Measurements from ENCODE around the gene CDKL4. TPM values are rescaled to one million over a fixed set of nuclear protein-coding genes. Genes with fewer than 3 reads are reported as not detected.

Gene CDKL4
- total and polyA plus RNA-seq, 2 of the 13 experiments (the other 11 are each of a cell fraction or from before 2014, with no cell fraction given), result 0.29 to 0.50 TPM

GRCh38 chr2:39150890-39151497, 92.8 kb downstream of the CDKL4 start (continued):
- TF ChIP-seq WIZ (CRISPR knock-in tag; IDR thresholded peaks at IDR 0.05) (no peak), YEATS2 (CRISPR knock-in tag; IDR thresholded peaks at IDR 0.05; ENCODE audit: borderline replicate concordance) (peak; percentile 22; the same call in 1 of the 2 replicates), MAF1 (CRISPR knock-in tag; IDR thresholded peaks at IDR 0.05; ENCODE audit: borderline replicate concordance) (no peak), HOXA3 (CRISPR knock-in tag; IDR thresholded peaks at IDR 0.05) (peak; percentile 43; the same call in 1 of the 2 replicates), RCOR2 (CRISPR knock-in tag; IDR thresholded peaks at IDR 0.05) (peak; percentile 84), ZFP36L1 (CRISPR knock-in tag; IDR thresholded peaks at IDR 0.05) (peak; percentile 59; the same call in 1 of the 2 replicates), HNF4G (IDR thresholded peaks at IDR 0.05; ENCODE audit: borderline replicate concordance, low read depth, low read length) (peak; percentile 40), HNF4G (CRISPR knock-in tag; IDR thresholded peaks at IDR 0.05; ENCODE audit: borderline replicate concordance, low read depth) (peak; percentile 86), TCF7L2 (IDR thresholded peaks at IDR 0.05; ENCODE audit: low read depth, low read length) (no peak), ZNF121 (CRISPR knock-in tag; IDR thresholded peaks at IDR 0.05) (no peak), PRDM10 (CRISPR knock-in tag; IDR thresholded peaks at IDR 0.05; ENCODE audit: low read depth) (0 out of 2 replicates have a peak, but pooled peaks have one; percentile 37), TOE1 (CRISPR knock-in tag; IDR thresholded peaks at IDR 0.05) (peak; percentile 72; the same call in 1 of the 2 replicates), TCF12 (IDR thresholded peaks at IDR 0.05) (no peak), TCF12 (CRISPR knock-in tag; IDR thresholded peaks at IDR 0.05) (peak; percentile 72; the same call in 1 of the 2 replicates), ZNF44 (CRISPR knock-in tag; IDR thresholded peaks at IDR 0.05) (no peak), ZNF160 (CRISPR knock-in tag; IDR thresholded peaks at IDR 0.05) (peak; percentile 52; the same call in 1 of the 2 replicates), ZZZ3 (CRISPR knock-in tag; IDR thresholded peaks at IDR 0.05; ENCODE audit: borderline replicate concordance) (no peak), NPAS2 (CRISPR knock-in tag; IDR thresholded peaks at IDR 0.05; ENCODE audit: borderline replicate concordance) (no peak)
- TF ChIP-seq, protein P1, sequence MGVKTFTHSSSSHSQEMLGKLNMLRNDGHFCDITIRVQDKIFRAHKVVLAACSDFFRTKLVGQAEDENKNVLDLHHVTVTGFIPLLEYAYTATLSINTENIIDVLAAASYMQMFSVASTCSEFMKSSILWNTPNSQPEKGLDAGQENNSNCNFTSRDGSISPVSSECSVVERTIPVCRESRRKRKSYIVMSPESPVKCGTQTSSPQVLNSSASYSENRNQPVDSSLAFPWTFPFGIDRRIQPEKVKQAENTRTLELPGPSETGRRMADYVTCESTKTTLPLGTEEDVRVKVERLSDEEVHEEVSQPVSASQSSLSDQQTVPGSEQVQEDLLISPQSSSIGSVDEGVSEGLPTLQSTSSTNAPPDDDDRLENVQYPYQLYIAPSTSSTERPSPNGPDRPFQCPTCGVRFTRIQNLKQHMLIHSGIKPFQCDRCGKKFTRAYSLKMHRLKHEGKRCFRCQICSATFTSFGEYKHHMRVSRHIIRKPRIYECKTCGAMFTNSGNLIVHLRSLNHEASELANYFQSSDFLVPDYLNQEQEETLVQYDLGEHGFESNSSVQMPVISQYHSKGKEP (CRISPR knock-in tag; IDR thresholded peaks at IDR 0.05), result no peak
- TF ChIP-seq, protein P2, sequence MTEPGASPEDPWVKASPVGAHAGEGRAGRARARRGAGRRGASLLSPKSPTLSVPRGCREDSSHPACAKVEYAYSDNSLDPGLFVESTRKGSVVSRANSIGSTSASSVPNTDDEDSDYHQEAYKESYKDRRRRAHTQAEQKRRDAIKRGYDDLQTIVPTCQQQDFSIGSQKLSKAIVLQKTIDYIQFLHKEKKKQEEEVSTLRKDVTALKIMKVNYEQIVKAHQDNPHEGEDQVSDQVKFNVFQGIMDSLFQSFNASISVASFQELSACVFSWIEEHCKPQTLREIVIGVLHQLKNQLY (CRISPR knock-in tag; IDR thresholded peaks at IDR 0.05), result peak; percentile 75; the same call in 1 of the 2 replicates
- TF ChIP-seq, protein P3, sequence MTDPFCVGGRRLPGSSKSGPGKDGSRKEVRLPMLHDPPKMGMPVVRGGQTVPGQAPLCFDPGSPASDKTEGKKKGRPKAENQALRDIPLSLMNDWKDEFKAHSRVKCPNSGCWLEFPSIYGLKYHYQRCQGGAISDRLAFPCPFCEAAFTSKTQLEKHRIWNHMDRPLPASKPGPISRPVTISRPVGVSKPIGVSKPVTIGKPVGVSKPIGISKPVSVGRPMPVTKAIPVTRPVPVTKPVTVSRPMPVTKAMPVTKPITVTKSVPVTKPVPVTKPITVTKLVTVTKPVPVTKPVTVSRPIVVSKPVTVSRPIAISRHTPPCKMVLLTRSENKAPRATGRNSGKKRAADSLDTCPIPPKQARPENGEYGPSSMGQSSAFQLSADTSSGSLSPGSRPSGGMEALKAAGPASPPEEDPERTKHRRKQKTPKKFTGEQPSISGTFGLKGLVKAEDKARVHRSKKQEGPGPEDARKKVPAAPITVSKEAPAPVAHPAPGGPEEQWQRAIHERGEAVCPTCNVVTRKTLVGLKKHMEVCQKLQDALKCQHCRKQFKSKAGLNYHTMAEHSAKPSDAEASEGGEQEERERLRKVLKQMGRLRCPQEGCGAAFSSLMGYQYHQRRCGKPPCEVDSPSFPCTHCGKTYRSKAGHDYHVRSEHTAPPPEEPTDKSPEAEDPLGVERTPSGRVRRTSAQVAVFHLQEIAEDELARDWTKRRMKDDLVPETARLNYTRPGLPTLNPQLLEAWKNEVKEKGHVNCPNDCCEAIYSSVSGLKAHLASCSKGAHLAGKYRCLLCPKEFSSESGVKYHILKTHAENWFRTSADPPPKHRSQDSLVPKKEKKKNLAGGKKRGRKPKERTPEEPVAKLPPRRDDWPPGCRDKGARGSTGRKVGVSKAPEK (CRISPR knock-in tag; IDR thresholded peaks at IDR 0.05; ENCODE audit: borderline replicate concordance), result no peak

All from HepG2 (cell line).